Large intestine (tissue), 3 donors: ENCODE measurements around the gene RPS19. TPM values are rescaled to one million over a fixed set of nuclear protein-coding genes. Genes with fewer than 3 reads are reported as not detected.
"Not testable (repeated sequence)": the region's sequence is repeated elsewhere in the genome, so short reads cannot be mapped to it uniquely, and the experiment has no call there.

Source experiments
- DNase-seq, 2 donors: peaks; one replicate each; pipeline versions ENCODE4 v3.0.0 to v3.0.0-alpha.2; 2013
- H3K27ac ChIP-seq: one replicate; pipeline ENCODE4 v1.5.1; 2013; ENCODE audit warnings: low read length
- H3K27me3 ChIP-seq: 2 replicates; pipeline ENCODE4 v1.6.1; 2013; ENCODE audit warnings: low read length; ENCODE audit not compliant: control insufficient read depth, insufficient read depth
- H3K36me3 ChIP-seq: 2 replicates; pipeline ENCODE4 v1.6.1; 2013; ENCODE audit warnings: low read length; ENCODE audit not compliant: control insufficient read depth, insufficient read depth
- H3K4me1 ChIP-seq: one replicate; pipeline ENCODE4 v1.6.1; 2013; ENCODE audit warnings: low read length; ENCODE audit not compliant: control insufficient read depth, insufficient read depth
- H3K4me3 ChIP-seq: one replicate; pipeline ENCODE4 v1.5.1; 2013; ENCODE audit warnings: low read length
- H3K9me3 ChIP-seq: one replicate; pipeline ENCODE4 v1.6.1; 2013; ENCODE audit warnings: mild to moderate bottlenecking, low read depth, low read length, moderate library complexity; ENCODE audit not compliant: control insufficient read depth
- WGBS: methylation state at CpG from one replicate; pipeline ENCODE4 v1.1.5; 2013; ENCODE audit warnings: low lambda C conversion rate; ENCODE audit not compliant: insufficient coverage; 5-methylcytosine and 5-hydroxymethylcytosine counted together
- polyA plus RNA-seq: library from polyadenylated mRNA; unstranded; fragments of 120-200 nt; gene quantifications from one replicate; pipeline ENCODE4 v1.2.1, GENCODE V29; 2013

RPS19 gene
- polyA plus RNA-seq, 1 donor, result 2,618 TPM

GRCh38 chr19:41868120-41868988 is 8.3 kb downstream of the RPS19 start:
- Histone ChIP-seq H3K9me3 (no peaks in the 10 kb centered on the region), H3K4me1 (peaks cover 18% of the 10 kb centered on the region), H3K4me3 (no peak overlapping the region), H3K27ac (no peak overlapping the region), H3K27me3 (no peaks in the 10 kb centered on the region), H3K36me3 (peaks cover 77% of the 10 kb centered on the region)
- peak in 1 of 2 donors; percentile 25 for DNase-seq
- no CpG with 5 or more reads among the region's 10 CpGs for WGBS

- Histone ChIP-seq H3K36me3 (peaks cover 73% of the 10 kb centered on the region), H3K27ac (no peak overlapping the region)
- WGBS, result no CpG with 5 or more reads among the region's 12 CpGs
Measured at GRCh38 chr19:41868989-41869300, 8.9 kb downstream of the RPS19 start.

GRCh38 chr19:41869374-41869955 is 9.4 kb downstream of the RPS19 start:
- H3K27me3 ChIP-seq, result no peaks in the 10 kb centered on the region
- H3K9me3 ChIP-seq, result no peaks in the 10 kb centered on the region
- peaks cover 17% of the 10 kb centered on the region for H3K4me1 ChIP-seq
- no CpG with 5 or more reads among the region's 13 CpGs for WGBS
- no peak overlapping the region for H3K27ac ChIP-seq
- H3K36me3 ChIP-seq, result peaks cover 67% of the 10 kb centered on the region
- H3K4me3 ChIP-seq, result no peak overlapping the region
- DNase-seq, result peak in 1 of 2 donors; percentile 21

More at GRCh38 chr19:41868989-41869300, 8.9 kb downstream of the RPS19 start:
- Histone ChIP-seq H3K9me3 (no peaks in the 10 kb centered on the region), H3K4me3 (no peak overlapping the region), H3K27me3 (no peaks in the 10 kb centered on the region), H3K4me1 (peaks cover 17% of the 10 kb centered on the region)
- DNase-seq, result no peak

GRCh38 chr19:41870401-41870873 is 10.4 kb downstream of the RPS19 start:
- H3K36me3 ChIP-seq, result peaks cover 58% of the 10 kb centered on the region
- DNase-seq, result peak; percentile 60 to 77

GRCh38 chr19:41871573-41872383 is 11.7 kb downstream of the RPS19 start:
- H3K9me3 ChIP-seq, result no peaks in the 10 kb centered on the region
- H3K4me1 ChIP-seq, result peaks cover 17% of the 10 kb centered on the region
- no peaks in the 10 kb centered on the region for H3K27me3 ChIP-seq
- H3K4me3 ChIP-seq, result no peak overlapping the region
- H3K36me3 ChIP-seq, result peaks cover 49% of the 10 kb centered on the region
- WGBS, result no CpG with 5 or more reads among the region's 16 CpGs
- DNase-seq, result peak in 1 of 2 donors; percentile 39
- no peak overlapping the region for H3K27ac ChIP-seq

More at GRCh38 chr19:41870401-41870873, 10.4 kb downstream of the RPS19 start:
- Histone ChIP-seq H3K4me3 (no peak overlapping the region), H3K27ac (peak overlapping the region; percentile 10), H3K4me1 (peaks cover 17% of the 10 kb centered on the region), H3K27me3 (no peaks in the 10 kb centered on the region), H3K9me3 (no peaks in the 10 kb centered on the region)
- WGBS, result no CpG with 5 or more reads among the region's 3 CpGs

GRCh38 chr19:41872384-41872774 is 12.3 kb downstream of the RPS19 start:
- WGBS, result 93% methylated on average over 2 of the region's 12 CpGs
- no peaks in the 10 kb centered on the region for H3K9me3 ChIP-seq
- H3K27me3 ChIP-seq, result peaks cover under 1% of the 10 kb centered on the region
- H3K4me3 ChIP-seq, result no peak overlapping the region
- peaks cover 45% of the 10 kb centered on the region for H3K36me3 ChIP-seq
- peaks cover 17% of the 10 kb centered on the region for H3K4me1 ChIP-seq
- no peak for DNase-seq
- H3K27ac ChIP-seq, result no peak overlapping the region

- Histone ChIP-seq H3K36me3 (peaks cover 40% of the 10 kb centered on the region), H3K4me3 (no peak overlapping the region), H3K4me1 (peaks cover 15% of the 10 kb centered on the region), H3K27ac (no peak overlapping the region), H3K9me3 (no peaks in the 10 kb centered on the region), H3K27me3 (peaks cover 6% of the 10 kb centered on the region)
- WGBS, result no CpG with 5 or more reads among the region's 18 CpGs
- DNase-seq, result peak; percentile 57 to 76
Measured at GRCh38 chr19:41872775-41873647, 13.0 kb downstream of the RPS19 start.

GRCh38 chr19:41875973-41876372 is 15.9 kb downstream of the RPS19 start:
- not testable (repeated sequence) for H3K27me3 ChIP-seq, H3K27ac ChIP-seq, H3K4me3 ChIP-seq, DNase-seq, H3K4me1 ChIP-seq, H3K9me3 ChIP-seq
- WGBS, result no CpG with 5 or more reads among the region's 3 CpGs
- H3K36me3 ChIP-seq, result peaks cover 15% of the 10 kb centered on the region

GRCh38 chr19:41876847-41877832 is 17.1 kb downstream of the RPS19 start, which contains the start of gene CD79A:
Gene CD79A, plus strand, starts transcription at chr19:41877279. Its CDS starts 26 bp downstream, at chr19:41877305.
- H3K4me3 ChIP-seq, result no peak within 1 kb of the TSS
- WGBS, result no CpG with 5 or more reads among the region's 9 CpGs
- H3K27ac ChIP-seq, result no peak within 1 kb of the TSS
- H3K36me3 ChIP-seq, result peaks cover 3% of the 10 kb centered on the region
- H3K4me1 ChIP-seq, result no peaks in the 10 kb centered on the region
- H3K27me3 ChIP-seq, result peaks cover 13% of the 10 kb centered on the region
- no peaks in the 10 kb centered on the region for H3K9me3 ChIP-seq
- DNase-seq, result no peak
